Forelimb muscle (tissue), 1 donor: Measurements from ENCODE around the gene SYT9. TPM values are rescaled to one million over a fixed set of nuclear protein-coding genes. Genes with fewer than 3 reads are reported as not detected.

Experiments used
- DNase-seq: peaks from one replicate; pipeline ENCODE4 v3.0.0-alpha.2; 2013; ENCODE audit warnings: low read depth
- polyA plus RNA-seq: library from polyadenylated mRNA; unstranded; fragments of 120-200 nt; gene quantifications from one replicate; pipeline ENCODE4 v1.2.1, GENCODE V29; 2013; ENCODE audit not compliant: insufficient read length

SYT9 gene, protein sequence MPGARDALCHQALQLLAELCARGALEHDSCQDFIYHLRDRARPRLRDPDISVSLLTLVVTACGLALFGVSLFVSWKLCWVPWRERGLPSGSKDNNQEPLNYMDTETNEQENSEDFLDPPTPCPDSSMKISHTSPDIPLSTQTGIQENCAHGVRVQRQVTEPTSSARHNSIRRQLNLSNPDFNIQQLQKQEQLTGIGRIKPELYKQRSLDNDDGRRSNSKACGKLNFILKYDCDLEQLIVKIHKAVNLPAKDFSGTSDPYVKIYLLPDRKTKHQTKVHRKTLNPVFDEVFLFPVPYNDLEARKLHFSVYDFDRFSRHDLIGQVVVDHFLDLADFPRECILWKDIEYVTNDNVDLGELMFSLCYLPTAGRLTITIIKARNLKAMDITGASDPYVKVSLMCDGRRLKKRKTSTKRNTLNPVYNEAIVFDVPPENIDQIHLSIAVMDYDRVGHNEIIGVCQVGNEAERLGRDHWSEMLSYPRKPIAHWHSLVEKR
- polyA plus RNA-seq = 0.46 TPM

DNA sequence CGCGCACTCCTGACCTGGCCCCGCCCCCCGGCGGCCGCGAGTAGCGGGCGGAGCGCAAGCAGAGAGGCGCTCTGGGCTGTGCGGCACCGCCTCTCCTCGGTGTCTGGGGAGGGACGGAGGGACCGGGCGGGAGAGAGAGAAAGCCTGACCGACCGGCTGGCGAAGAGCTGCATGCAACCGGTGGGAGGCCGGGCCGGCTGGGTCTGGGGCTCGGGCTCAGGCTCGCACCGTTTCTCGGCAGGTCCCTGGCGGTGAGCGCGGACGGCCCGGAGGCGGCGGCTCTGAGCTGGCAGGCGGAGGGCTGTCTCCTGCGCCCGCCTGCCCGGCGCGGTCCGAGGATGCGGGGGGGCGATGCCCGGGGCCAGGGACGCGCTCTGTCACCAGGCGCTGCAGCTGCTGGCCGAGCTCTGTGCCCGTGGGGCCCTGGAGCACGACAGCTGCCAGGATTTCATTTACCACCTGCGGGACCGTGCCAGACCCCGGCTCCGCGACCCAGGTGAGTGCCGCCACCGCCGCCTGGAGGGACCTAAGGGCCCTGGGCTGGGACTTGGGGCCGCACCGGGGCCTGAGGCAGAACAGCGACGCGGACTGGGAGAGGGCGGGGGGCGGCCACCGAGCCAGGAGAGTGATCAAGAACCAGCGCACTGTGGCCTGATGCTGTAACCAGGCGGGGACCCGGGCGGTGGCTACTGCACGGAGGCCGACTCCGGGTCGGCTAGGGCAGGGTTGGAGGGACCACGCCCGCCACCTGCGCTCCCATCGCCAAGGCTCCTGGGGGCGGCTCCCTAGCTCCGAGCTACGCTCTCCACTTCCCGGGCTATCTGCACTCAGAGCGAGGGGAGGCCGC, at the start of gene SYT9:
TSS of gene SYT9 (plus strand) at position 69 of the 847 bp plus-strand sequence. CDS start at position 352, 283 bp downstream.
- no peak for DNase-seq

DNA sequence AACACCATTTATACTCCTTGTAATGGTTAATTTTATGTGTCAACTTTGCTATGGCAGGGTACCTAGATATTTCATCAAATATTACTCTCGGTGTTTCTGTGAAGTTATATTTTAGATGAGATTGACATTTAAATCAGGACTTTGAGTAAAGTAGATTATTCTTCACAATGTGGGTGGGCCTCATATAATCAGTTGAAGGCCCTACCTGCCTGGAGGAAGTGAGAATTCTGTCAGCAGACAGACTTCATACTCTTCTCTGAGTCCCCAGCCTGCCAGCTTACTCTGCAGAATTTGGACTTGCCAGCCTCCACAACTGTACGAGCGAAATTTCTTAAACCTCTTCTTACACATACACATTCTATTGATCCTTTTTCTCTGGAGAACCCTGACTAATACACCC, 49.3 kb upstream of the SYT9 start:
- DNase-seq = no peak

DNA sequence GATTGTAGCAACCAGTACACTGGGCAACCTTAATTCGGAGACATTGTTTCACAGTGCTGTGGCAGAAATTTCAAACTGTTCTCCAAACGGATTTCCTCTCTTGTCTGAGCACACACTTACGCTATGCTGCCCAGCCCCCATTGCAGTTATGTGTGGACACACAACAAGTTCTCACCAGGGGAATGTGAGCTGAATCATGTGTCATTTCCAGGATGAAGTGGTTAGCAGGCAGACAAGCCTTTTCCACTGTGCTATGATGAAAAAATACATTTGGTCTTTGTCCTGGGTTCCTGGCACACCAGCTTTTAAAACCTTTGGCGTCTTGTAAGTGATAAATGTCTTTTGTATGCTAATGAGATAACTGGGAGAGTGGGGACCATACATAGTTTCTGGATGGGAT, 46.9 kb upstream of the SYT9 start:
- DNase-seq = no peak

DNA sequence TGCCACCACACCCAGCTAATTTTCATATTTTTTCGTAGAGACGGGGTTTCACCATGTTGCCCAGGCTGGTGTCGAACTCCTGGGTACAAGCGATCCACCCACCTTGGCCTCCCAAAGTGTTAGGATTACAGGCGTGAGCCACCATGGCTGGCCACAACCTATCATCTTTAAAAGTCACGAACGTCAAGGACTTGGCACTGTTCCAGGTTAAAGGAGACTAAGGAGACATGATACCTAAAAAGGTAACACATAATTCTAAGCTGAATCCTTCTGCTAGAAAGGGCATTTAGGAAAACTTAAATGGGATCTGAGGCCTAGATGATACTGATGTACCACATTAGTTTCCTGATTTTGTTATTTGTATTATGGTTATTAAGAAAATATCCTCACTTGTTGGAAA, 43.3 kb upstream of the SYT9 start:
- no peak for DNase-seq

GRCh38 chr11:7219491-7219890, 32.2 kb upstream of the SYT9 start:
- DNase-seq = no peak

- DNase-seq = no peak
Measured at GRCh38 chr11:7220636-7221035, 31.1 kb upstream of the SYT9 start.

DNA sequence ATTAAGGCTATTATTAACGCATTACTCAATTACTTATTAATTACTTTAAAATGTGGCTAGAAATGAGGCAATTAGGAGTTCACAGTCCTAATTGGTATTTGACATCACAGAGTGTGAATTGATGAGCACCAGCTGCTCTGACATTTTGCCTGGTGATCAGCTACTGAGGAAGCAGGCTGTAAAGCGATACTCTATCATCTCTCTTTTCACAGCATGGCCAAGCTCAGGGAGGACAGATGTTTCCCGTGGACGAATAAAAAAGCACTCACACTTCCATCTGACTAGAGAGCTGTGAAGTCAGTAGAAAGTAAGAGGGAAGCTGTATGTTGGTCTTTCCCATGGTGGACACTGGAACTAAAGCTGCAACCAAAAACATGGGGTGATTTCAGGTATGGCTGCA, 29.1 kb upstream of the SYT9 start:
- DNase-seq = no peak

DNA sequence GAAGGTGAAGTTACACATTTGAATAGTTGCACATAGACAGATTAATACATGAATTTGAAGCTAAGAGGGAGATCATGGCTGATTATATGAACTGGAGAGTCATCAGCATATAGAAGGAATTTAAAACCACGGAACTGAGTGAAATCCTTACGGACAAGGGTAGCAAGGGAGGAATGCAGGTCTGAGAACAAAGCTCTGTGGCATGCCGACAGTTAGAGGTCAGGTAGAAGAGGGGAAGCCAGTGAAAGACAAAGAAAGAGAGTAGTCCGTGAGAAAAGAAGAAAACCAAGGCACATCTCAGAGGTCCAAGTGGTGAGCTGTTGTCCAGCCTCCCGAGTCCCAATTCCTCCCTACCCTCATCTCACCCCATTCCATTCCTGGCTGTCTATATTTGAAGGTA, 11.8 kb upstream of the SYT9 start:
- DNase-seq = no peak

GRCh38 chr11:7245341-7245740, 6.4 kb upstream of the SYT9 start:
- DNase-seq = no peak

GRCh38 chr11:7246179-7246578, 5.5 kb upstream of the SYT9 start:
- no peak for DNase-seq

DNA sequence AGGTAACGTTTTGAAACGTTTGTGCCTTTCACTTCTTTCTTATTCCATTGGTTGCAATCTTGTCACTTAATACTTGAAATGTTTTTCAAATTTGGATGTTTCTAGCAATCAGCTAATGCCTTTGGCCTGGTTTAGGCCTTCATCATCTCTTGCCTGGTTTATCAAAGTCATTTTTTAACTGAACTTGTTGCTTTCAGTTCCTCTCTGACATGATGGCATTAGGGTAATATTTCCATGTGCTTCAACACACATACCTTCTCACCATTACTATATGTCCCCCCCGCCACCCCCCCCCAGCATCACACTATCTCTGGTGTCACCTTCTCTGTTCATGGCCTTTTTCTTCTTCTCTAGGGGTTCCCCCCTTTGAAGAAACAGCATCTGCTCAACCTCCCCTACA, 1.5 kb upstream of the SYT9 start:
- DNase-seq = no peak

DNA sequence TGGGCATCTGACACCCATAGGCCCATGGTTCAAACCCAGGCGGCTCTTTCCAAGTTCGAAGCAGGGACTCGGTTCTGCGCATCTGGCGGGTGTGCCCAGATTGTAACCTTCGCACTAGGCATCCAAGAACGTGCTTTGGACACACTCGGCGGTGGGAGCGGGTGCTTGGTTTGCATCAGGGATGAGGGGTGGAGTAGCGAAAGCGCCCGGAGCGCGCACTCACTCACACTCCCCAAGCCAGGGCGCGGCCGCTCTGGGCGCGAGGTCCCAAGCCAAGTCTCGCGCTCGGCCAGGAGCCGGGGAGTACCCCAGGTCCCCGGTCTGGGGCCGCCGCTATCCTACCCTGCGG, 243 bp upstream of the SYT9 start:
- DNase-seq = no peak

DNA sequence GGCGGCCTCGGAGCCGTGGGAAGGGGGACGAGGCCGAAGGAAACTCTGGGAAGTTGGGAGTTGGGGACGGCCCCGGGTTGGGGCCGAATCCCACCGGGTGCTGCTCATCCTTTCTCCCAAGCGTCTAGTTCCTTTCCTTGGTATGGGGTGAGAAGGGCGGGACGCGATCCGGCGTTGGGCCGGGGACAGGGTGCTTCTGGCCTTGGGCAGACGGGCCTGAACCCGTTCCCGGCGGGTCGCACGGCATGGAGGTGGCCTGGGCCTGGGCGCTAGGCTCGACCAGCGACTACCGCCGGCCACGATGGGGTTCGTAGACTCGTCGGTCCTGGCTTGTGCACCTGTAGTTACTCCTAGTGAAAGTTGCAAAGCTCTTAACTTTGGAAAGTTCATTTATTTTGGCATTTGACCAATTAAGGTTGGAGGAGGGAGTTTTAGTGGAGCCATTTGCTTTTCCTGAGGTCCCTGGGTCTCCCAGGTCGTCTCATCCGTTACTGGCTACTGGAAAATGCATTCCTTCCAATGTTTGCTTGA, 1.0 kb downstream of the SYT9 start:
- no peak for DNase-seq

DNA sequence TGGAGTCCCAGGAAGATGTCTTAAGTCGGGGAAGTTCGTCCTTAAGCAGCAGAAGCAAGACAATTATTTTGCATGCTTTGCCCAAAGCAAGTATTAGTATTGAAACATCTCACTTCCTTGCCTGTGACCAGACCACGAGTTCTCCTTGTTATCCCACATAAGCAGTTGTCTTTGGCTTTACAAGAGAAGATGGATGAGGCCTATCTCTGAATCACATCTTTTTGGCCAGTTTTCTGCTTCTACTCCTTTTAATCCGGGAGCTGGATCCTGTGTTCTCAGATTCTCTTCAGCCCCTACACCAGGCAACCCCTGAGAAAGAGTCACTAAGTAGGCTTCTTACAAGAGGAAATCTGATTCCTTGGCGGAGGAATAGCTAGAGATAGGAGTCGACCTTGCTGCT, 2.1 kb downstream of the SYT9 start:
- no peak for DNase-seq

GRCh38 chr11:7254731-7255291, 3.1 kb downstream of the SYT9 start:
- no peak for DNase-seq

GRCh38 chr11:7256943-7257342, 5.2 kb downstream of the SYT9 start:
- DNase-seq = no peak

GRCh38 chr11:7257724-7258123, 6.0 kb downstream of the SYT9 start:
- no peak for DNase-seq

DNA sequence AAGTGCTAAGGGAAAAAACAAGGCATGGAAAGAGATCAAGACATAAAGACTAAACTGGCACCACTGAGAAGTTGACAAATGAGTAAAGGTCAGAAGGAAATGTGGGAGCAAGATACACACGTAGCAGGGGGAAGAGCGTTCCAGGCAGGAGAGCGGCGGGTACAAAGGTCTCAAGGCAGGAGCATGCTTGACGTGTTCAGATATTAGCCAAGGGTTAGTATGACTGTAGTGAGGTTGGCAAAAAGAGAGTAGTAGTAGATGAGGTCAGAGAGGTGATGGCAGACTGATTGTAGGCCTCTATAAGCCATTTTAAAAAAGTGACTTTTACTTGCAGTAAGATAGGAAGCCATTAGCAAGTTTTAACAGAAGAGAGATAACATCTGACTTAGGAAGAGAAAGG, 9.9 kb downstream of the SYT9 start:
- DNase-seq = no peak

DNA sequence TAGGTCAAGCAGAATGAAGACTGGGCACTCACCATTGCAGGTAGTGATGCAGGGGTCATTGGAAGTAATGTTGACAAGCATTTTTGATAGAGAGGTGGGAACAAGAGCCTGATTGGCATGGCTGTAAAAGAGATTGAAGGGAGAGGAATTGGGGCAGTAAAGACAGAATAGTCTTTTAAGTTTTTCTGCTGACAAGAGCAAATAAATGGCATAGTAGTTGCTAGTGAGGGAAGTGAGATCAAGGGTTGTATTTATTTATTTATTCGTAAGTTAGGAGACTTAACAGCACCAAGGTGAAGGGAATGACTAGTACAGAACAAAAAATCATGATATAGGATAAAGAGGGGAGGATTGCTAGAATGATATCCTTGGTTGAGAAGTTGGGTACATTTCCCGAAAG, 11.0 kb downstream of the SYT9 start:
- no peak for DNase-seq

- DNase-seq = no peak
Measured at GRCh38 chr11:7263842-7264241, 12.1 kb downstream of the SYT9 start.

DNA sequence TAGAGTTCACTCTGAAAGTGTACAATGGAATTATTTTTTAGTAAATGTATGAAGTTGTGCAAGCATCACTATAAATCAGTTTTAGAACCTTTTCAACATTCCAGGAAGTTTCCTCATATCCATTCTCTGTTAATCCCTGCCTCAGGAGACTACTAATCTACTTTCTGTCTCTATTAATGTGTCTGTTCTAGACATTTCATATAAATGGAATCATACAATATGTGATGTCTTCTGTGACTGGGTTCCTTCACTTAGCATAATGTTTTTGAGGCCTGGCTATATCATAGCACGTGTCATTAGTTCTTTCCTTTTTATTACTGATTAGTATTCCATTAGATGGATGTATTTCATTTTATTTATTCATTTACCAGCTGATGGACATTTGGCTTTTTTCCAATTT, 17.1 kb downstream of the SYT9 start:
- DNase-seq = no peak

DNA sequence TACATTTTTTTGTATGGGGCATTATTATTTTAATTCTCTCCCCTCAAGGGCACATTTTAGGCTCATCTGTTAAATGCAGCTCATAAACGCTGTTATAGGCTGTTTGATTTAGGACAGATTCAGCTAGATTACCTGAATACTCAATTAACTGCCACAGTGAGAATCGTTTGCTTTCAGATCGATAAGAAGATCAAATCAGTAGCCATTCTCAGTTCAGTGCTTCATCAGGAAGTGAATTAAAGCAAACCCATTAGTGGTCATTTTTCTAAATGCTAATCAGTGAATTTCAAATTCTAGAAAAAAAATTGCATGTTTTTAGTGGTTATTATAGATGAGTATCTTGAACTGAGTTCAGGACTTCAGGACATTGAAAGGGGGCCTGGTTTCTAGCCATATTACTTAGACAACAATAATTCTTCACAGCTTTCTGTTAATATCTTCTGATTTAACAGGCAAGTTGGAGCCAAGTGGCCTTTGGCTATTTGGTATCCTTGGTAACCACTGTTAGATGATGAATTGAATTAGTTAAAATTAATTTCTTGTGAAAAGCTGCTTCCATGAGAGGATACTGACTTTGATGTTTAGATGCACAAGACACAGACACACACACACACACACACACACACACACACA, 18.6 kb downstream of the SYT9 start:
- DNase-seq = no peak
